K562 (cell line): ENCODE data around the gene PAQR8. TPM values are rescaled to one million over a fixed set of nuclear protein-coding genes. Genes with fewer than 3 reads are reported as not detected.

Experiments used
- ATAC-seq: fragments of 200-7000 bp; cut with Tn5 transposase; 3 replicates; pipeline ENCODE4 v1.9.1; 2020; ENCODE audit warnings: moderate library complexity
- BruUV-seq: library from RNA; stranded (reverse); fragments of 400-500 nt; replicated peaks from 2 replicates; lab custom pipeline; 2021; lab: Mats Ljungman, UMichigan
- CTCF ChIA-PET: fragments of 300-600 bp; formaldehyde crosslinking; extraction: SDS; loops from one replicate; lab custom pipeline; 2021; ENCODE audit warnings: low intra/inter-chr PET ratio; lab: Yijun Ruan, JAX
- POLR2A ChIA-PET: fragments of 300-600, 350-650 bp; sonication (Branson Sonifier 250); formaldehyde crosslinking; extraction: SDS; loops from one replicate; lab custom pipeline; 2021; ENCODE audit warnings: antibody characterized with exemption, inconsistent platforms; lab: Yijun Ruan, JAX
- DNase-seq, 4 experiments: peaks; one replicate each; pipeline versions ENCODE4 v3.0.0 to v3.0.0-alpha.2; 2011 to 2018; ENCODE audit warnings: low spot score in 3 of 4, mixed read lengths in 3 of 4; ENCODE audit errors: extremely low read depth in 1 of 4
- FAIRE-seq: peaks from 2 replicates; lab custom pipeline; 2011; peaks lifted over from hg19 to GRCh38; lab: Jason Lieb, UNC
- H2AFZ ChIP-seq: 2 replicates; pipeline ENCODE4 v1.6.0; 2011; ENCODE audit warnings: low read depth, low read length, control low read depth, inconsistent platforms
- H3K27ac ChIP-seq: fragments of 200-600 bp; 3 replicates; pipeline ENCODE4 v1.8.0; 2011; ENCODE audit warnings: low read depth, mild to moderate bottlenecking, control low read depth, inconsistent platforms, low read length, moderate library complexity, mixed read lengths; ENCODE audit errors: extremely low read depth
- H3K27me3 ChIP-seq, 2 experiments: fragments of 300-600 bp in 1 of 2; 2 replicates in 1 of 2; 3 replicates in 1 of 2; pipeline versions ENCODE4 v1.6.0 to v1.8.0; 2011; ENCODE audit warnings: inconsistent platforms in 2 of 2, low read length in 2 of 2, mild to moderate bottlenecking in 1 of 2, mixed read lengths in 1 of 2, moderate library complexity in 1 of 2; ENCODE audit not compliant: control insufficient read depth in 2 of 2, insufficient read depth in 2 of 2
- H3K36me3 ChIP-seq: fragments of 300-600 bp; 3 replicates; pipeline ENCODE4 v1.8.0; 2011; ENCODE audit warnings: mild to moderate bottlenecking, low read length, inconsistent platforms; ENCODE audit not compliant: control insufficient read depth, insufficient read depth
- H3K4me1 ChIP-seq, 2 experiments: fragments of 200-600 bp in 1 of 2; replicated peaks in 1 of 2; 2 replicates in 1 of 2; 3 replicates in 1 of 2; pipeline versions ENCODE4 v1.5.1 to v1.8.0; 2011; ENCODE audit warnings: inconsistent platforms in 2 of 2, low read length in 2 of 2, mild to moderate bottlenecking in 1 of 2, mixed read lengths in 1 of 2, moderate library complexity in 1 of 2; ENCODE audit not compliant: control insufficient read depth in 2 of 2, insufficient read depth in 2 of 2
- H3K4me2 ChIP-seq: 2 replicates; pipeline ENCODE4 v1.6.1; 2011; ENCODE audit warnings: low read length, control low read depth, inconsistent platforms, mixed read lengths; ENCODE audit not compliant: insufficient read depth
- H3K4me3 ChIP-seq: fragments of 200-600 bp; sonication (generic), shearing (Covaris generic); 2 replicates; pipeline ENCODE4 v1.5.1; 2016; ENCODE audit warnings: control low read depth, inconsistent platforms
- H3K79me2 ChIP-seq: fragments of 200-600 bp; 3 replicates; pipeline ENCODE4 v1.8.0; 2011; ENCODE audit warnings: low read length, inconsistent platforms; ENCODE audit not compliant: control insufficient read depth, insufficient read depth
- H3K9ac ChIP-seq, 2 experiments: 2 replicates each; pipeline versions ENCODE4 v1.6.0 to v1.6.1; 2011; ENCODE audit warnings: low read depth in 2 of 2, low read length in 2 of 2, control low read depth in 1 of 2, inconsistent platforms in 1 of 2, mild to moderate bottlenecking in 1 of 2, mixed read lengths in 1 of 2; ENCODE audit not compliant: insufficient read depth in 1 of 2
- H3K9me1 ChIP-seq: one replicate; pipeline ENCODE4 v1.6.0; 2011; ENCODE audit warnings: inconsistent platforms, mild to moderate bottlenecking, low read length, moderate library complexity; ENCODE audit not compliant: control insufficient read depth, insufficient read depth
- H3K9me3 ChIP-seq: replicated peaks from 2 replicates; pipeline ENCODE4 v1.5.1; 2011; ENCODE audit warnings: low read depth, low read length, inconsistent platforms; ENCODE audit not compliant: control insufficient read depth, insufficient read depth
- H4K20me1 ChIP-seq: replicated peaks from 2 replicates; pipeline ENCODE4 v1.6.1; 2011; ENCODE audit warnings: low read length, inconsistent platforms, mixed read lengths; ENCODE audit not compliant: control insufficient read depth, insufficient read depth
- CCAR2 ChIP-seq: fragments of 200-400 bp; formaldehyde crosslinking; IDR thresholded peaks from 2 replicates; pipeline ENCODE4 v1.6.1; 2017; ENCODE audit warnings: mild to moderate bottlenecking, low read depth, low read length
- HDAC3 ChIP-seq: fragments of 450-650 bp; IDR thresholded peaks from 2 replicates; pipeline ENCODE4 v1.6.1; 2018; ENCODE audit warnings: borderline replicate concordance, mild to moderate bottlenecking, moderate library complexity; ENCODE audit not compliant: partially characterized antibody
- IRF1 ChIP-seq: sonication (generic); formaldehyde crosslinking; IDR thresholded peaks from 2 replicates; pipeline ENCODE4 v1.8.0; 2022; ENCODE audit warnings: missing genetic modification reagents, mild to moderate bottlenecking, borderline replicate concordance
- KLF1 ChIP-seq: fragments of 450-650 bp; IDR thresholded peaks from 2 replicates; pipeline ENCODE4 v1.6.1; 2016; ENCODE audit warnings: missing genetic modification characterization, missing compliant biosample characterization
- MAZ ChIP-seq, 2 experiments: fragments of 450-650 bp in 1 of 2; sonication (generic) in 1 of 2; formaldehyde crosslinking; IDR thresholded peaks in 1 of 2; conservative IDR thresholded peaks in 1 of 2; 2 replicates each; pipeline versions ENCODE4 v1.4.0 to v1.5.0; 2020; ENCODE audit warnings: mild to moderate bottlenecking in 1 of 2, missing genetic modification reagents in 1 of 2
- PHTF2 ChIP-seq: fragments of 250-450 bp; sonication (Bioruptor Pico); IDR thresholded peaks from 2 replicates; pipeline ENCODE4 v1.5.0; 2021; ENCODE audit warnings: mild to moderate bottlenecking
- RFX5 ChIP-seq: IDR thresholded peaks from 2 replicates; pipeline ENCODE4 v1.6.1; 2011; ENCODE audit warnings: low read depth, mild to moderate bottlenecking, improper control_type of control experiment, low read length
- ZBTB7A ChIP-seq: IDR thresholded peaks from 2 replicates; pipeline ENCODE4 v1.6.1; 2011; ENCODE audit warnings: low read depth, mild to moderate bottlenecking, low read length, moderate library complexity, borderline replicate concordance; ENCODE audit not compliant: control insufficient read depth
- ZNF140 ChIP-seq: fragments of 250-450 bp; sonication (Bioruptor Pico); IDR thresholded peaks from 2 replicates; pipeline ENCODE4 v1.8.0; 2021; ENCODE audit warnings: moderate library complexity, mild to moderate bottlenecking, inconsistent platforms
- in situ Hi-C: fragments of 300-500 bp; cut with MboI; formaldehyde crosslinking; loops from 4 replicates; pipeline ENCODE4 v1.15.0; 2018; ENCODE audit warnings: inconsistent platforms, mixed read lengths
- intact Hi-C: fragments of 100-400 bp; cut with micrococcal nuclease; formaldehyde crosslinking; loops from 2 replicates; pipeline ENCODE4 v1.14.2; 2022
- polyA plus RNA-seq, 8 experiments: library from polyadenylated mRNA; depleted of rRNA in 4 of 8; stranded (reverse) in 5 of 8; unstranded in 3 of 8; fragments of >200 nt; fragmentation: Nextera tagmentation in 2 of 8; fragmentation: Illumina TruSeq in 1 of 8; extraction: Ambion mirVana in 2 of 8; extraction: Trizol in 1 of 8; gene quantifications; 2 replicates each; pipeline versions ENCODE4 v1.2.1 to v1.2.3, GENCODE V29; 2011 to 2014; ENCODE audit warnings: inconsistent platforms in 1 of 8, missing spikeins in 1 of 8
- total RNA-seq, 7 experiments: library from RNA; depleted of rRNA in 6 of 7; stranded (reverse); fragments of >200 nt in 6 of 7; fragmentation: Illumina TruSeq in 2 of 7; extraction: Trizol in 2 of 7; gene quantifications; 2 replicates each; pipeline versions ENCODE4 v1.2.1 to v1.2.3, GENCODE V29; 2011 to 2021; ENCODE audit warnings: low replicate concordance in 1 of 7

The PAQR8 gene
- total and polyA plus RNA-seq, 9 of the 15 experiments (the other 6 are each of a cell fraction or from before 2014, with no cell fraction given), result 1.4 to 10.2 (median 3.5) TPM

GRCh38 chr6:52410979-52411378, 49.0 kb downstream of the PAQR8 start:
- Histone ChIP-seq H3K4me1 (peaks cover 0 to 4% of the 10 kb centered on the region in 2 experiments; a peak in 2 of 5 replicates), H3K27me3 (no peaks in the 10 kb centered on the region; a peak in 2 of 5 replicates), H3K9ac (no peak overlapping the region), H3K36me3 (no peaks in the 10 kb centered on the region), H3K9me1 (no peaks in the 10 kb centered on the region), H2AFZ (no peak overlapping the region), H3K4me3 (no peak overlapping the region), H3K4me2 (no peak overlapping the region), H3K9me3 (no peaks in the 10 kb centered on the region), H3K27ac (no peak overlapping the region), H3K79me2 (no peaks in the 10 kb centered on the region), H4K20me1 (no peaks in the 10 kb centered on the region)
- CTCF ChIA-PET, result no interaction called here
- POLR2A ChIA-PET, result interaction anchor here (0.5 kb wide), 1 partner anchor 150 kb away, joined by 5 read pairs; no protein-coding TSS in a partner anchor
- FAIRE-seq (no peak), ATAC-seq (no peak), DNase-seq (no peak)
- TF ChIP-seq ZNF140 (CRISPR knock-in tag) (no peak), IRF1 (no peak), KLF1 (no peak), CCAR2 (no peak), HDAC3 (no peak), PHTF2 (CRISPR knock-in tag) (no peak), MAZ (CRISPR knock-in tag; conservative IDR thresholded peaks at IDR 0.05 in 1 of 2, IDR thresholded peaks at IDR 0.05 in 1 of 2) (no peak), RFX5 (no peak), ZBTB7A (no peak)
- intact Hi-C loops (loop anchor here (10.0 kb wide), 1 partner anchor 1074 kb away; no protein-coding TSS in a partner anchor), in situ Hi-C loops (loop anchor here (25.0 kb wide), 1 partner anchor 1076 kb away; no protein-coding TSS in a partner anchor)
- no TSS peak for BruUV-seq
